Measurements from ENCODE around the gene EBPL. TPM values are rescaled to one million over a fixed set of nuclear protein-coding genes. Genes with fewer than 3 reads are reported as not detected.
"Not testable (repeated sequence)": the region's sequence is repeated elsewhere in the genome, so short reads cannot be mapped to it uniquely, and the experiment has no call there.

The EBPL gene
- total RNA-seq, 3 donors from 2014 or later: 33.6 to 36.8 (median 34.0) TPM

DNA sequence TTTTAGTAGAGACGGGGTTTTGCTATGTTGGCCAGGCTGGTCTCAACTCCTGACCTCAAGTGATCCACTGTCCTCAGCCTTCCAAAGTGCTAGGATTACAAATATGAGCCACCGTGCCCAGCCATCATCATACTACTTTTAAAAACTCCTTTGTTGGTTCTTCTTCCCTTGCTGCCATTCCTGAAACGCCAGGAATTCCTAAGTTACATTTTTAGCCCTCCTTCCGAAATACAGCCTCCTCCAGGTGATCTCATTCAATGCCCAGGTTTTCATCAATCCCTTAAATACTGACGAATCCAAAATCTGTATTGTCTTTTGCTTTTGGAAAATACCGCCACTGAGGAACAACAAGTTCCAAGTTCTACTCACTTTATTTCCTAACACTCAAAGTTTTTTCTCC lies 25.3 kb upstream of the EBPL start:
- intact Hi-C loops (cut with DNase I, micrococcal nuclease): no loop called here
- H3K9me3 ChIP-seq: peaks cover 14% of the 10 kb centered on the region
- no peaks in the 10 kb centered on the region for H3K36me3 ChIP-seq (ENCODE audit: low read depth)
- TF ChIP-seq, protein P1, sequence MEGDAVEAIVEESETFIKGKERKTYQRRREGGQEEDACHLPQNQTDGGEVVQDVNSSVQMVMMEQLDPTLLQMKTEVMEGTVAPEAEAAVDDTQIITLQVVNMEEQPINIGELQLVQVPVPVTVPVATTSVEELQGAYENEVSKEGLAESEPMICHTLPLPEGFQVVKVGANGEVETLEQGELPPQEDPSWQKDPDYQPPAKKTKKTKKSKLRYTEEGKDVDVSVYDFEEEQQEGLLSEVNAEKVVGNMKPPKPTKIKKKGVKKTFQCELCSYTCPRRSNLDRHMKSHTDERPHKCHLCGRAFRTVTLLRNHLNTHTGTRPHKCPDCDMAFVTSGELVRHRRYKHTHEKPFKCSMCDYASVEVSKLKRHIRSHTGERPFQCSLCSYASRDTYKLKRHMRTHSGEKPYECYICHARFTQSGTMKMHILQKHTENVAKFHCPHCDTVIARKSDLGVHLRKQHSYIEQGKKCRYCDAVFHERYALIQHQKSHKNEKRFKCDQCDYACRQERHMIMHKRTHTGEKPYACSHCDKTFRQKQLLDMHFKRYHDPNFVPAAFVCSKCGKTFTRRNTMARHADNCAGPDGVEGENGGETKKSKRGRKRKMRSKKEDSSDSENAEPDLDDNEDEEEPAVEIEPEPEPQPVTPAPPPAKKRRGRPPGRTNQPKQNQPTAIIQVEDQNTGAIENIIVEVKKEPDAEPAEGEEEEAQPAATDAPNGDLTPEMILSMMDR (IDR thresholded peaks at IDR 0.05): no peak
- DNase-seq (no peak), ATAC-seq (no peak)
- H3K4me3 ChIP-seq: no peak overlapping the region
- H3K4me1 ChIP-seq (ENCODE audit: low read depth): no peaks in the 10 kb centered on the region

DNA sequence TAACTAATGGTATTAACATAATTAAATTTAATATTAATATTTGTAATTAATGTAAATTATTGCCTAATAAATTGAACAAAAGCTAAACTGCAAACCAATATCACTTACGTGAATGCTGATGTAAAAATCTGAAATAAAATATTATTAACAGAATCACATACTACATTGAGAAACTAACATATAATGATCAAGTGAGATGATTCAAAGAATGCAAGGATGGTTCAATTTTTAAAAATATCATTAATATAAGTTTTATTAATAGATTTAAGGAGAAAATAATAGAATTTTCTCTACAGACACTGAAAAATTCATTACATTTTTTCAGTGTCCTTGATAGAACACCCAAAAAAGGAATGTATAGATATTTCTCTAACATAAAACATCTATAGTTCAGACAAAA lies 23.5 kb upstream of the EBPL start:
- DNase-seq: no peak
- no peaks in the 10 kb centered on the region for H3K4me1 ChIP-seq (ENCODE audit: low read depth)
- H3K36me3 ChIP-seq (ENCODE audit: low read depth): no peaks in the 10 kb centered on the region
- ATAC-seq: no peak
- H3K9me3 ChIP-seq: peaks cover 14% of the 10 kb centered on the region
- H3K4me3 ChIP-seq: no peak overlapping the region
- TF ChIP-seq, protein P1 (IDR thresholded peaks at IDR 0.05): no peak
- intact Hi-C loops (cut with DNase I, micrococcal nuclease): no loop called here

DNA sequence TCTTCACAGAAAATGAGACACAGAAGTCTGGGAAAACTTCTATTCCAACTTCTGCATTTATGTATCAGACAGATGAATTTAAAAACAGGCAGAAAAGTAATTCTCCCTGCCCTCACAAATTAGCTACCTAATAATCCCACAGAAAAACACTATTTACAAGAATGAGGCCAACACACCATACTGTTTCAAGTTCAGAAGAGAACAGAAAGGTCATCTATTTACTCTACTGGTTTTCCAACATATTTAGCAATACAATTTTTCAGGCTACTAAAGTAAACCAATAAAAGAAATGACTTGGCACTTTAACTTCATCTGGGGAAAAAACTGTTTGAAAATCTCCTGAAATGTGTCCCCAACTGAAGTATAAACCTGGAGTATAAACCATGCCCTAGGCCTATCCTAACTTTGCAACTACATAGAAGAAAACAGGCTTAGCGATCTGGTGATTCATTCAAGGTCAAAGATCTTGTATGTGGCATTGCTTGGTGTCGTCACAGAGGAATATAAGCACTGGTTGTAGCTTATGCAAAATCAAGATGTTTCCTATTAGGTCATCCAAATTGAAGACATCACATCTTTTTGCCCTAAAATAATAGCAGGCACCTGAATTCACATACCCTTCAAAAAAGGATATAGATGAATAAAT lies 20.1 kb upstream of the EBPL start:
- DNase-seq: no peak
- no peak overlapping the region for H3K4me3 ChIP-seq
- H3K9me3 ChIP-seq: peaks cover 14% of the 10 kb centered on the region
- intact Hi-C loops (cut with DNase I, micrococcal nuclease): no loop called here
- peak; percentile 85 for ATAC-seq
- TF ChIP-seq, protein P1 (IDR thresholded peaks at IDR 0.05): no peak
- H3K36me3 ChIP-seq (ENCODE audit: low read depth): no peaks in the 10 kb centered on the region
- no peaks in the 10 kb centered on the region for H3K4me1 ChIP-seq (ENCODE audit: low read depth)

DNA sequence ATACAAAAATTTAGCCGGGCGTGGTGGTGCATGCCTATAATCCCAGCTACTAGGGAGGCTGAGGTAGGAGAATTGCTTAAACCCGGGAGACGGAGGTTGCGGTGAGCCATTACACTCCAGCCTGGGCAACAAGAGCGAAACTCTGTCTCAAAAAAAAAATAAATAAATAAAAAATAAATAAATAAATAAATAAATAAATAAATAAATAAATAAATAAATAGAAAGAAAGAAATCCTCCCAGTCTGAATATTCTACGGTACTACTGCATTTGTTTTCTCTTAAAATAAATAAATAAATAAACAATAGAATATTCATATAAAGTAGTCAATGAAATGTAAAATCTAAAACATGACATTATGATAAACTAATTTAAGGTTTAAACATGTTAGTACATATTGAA lies 13.0 kb upstream of the EBPL start:
- H3K9me3 ChIP-seq; H3K4me3 ChIP-seq; ATAC-seq; H3K36me3 ChIP-seq (ENCODE audit: low read depth); DNase-seq; intact Hi-C loops (cut with DNase I, micrococcal nuclease); H3K4me1 ChIP-seq (ENCODE audit: low read depth): not testable (repeated sequence)

DNA sequence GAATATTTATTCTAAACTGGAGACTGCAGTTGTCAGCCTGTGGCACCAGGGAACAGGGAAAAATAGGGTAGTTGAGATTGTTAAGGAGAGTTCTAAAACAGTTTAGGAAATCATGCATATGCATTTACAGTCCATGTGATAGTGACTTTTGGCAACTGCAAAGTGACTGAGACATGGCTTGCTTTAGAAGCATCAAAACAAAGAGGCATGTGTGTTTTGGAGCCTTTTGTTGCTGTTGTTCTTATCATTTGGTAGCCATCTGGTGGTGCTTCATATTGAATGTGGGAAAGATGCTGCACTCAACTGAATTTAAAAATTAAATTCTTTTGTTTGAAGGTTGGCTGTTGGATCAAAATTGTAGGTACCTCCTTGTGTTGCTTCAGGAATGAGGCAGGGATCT lies 10.2 kb upstream of the EBPL start:
- intact Hi-C loops (cut with DNase I, micrococcal nuclease): no loop called here

DNA sequence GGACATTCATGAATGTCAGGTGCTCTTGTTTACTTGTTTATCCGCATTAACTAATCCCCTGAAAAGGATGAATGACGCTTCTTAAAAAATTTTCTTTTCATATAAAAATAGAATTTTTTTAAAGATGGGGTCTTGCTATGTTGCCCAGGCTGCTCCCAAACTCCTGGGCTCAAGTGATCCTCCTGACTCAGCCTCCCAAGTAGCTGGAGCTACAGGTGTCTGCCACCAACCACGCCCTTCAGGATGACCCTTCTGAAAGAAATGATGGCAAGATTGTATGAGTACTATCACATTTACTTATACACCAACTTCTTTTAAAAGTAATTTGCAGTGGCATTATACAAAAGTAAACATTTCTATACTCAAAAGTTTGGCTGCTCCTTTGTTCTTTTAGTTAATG lies 6.2 kb upstream of the EBPL start:
- Histone ChIP-seq H3K4me1 (ENCODE audit: low read depth) (peaks cover 4% of the 10 kb centered on the region), H3K4me3 (no peak overlapping the region), H3K9me3 (no peaks in the 10 kb centered on the region), H3K36me3 (ENCODE audit: low read depth) (no peaks in the 10 kb centered on the region)
- TF ChIP-seq, protein P1 (IDR thresholded peaks at IDR 0.05): no peak
- ATAC-seq (no peak), DNase-seq (no peak)
- intact Hi-C loops (cut with DNase I, micrococcal nuclease): loop anchor here in 1 of 2 donors (10.0 kb wide), 1 partner anchor 97 kb away; the partner anchor contains the start of gene KPNA3

More for the DNA sequence above, 10.2 kb upstream of the EBPL start:
- no peak for DNase-seq
- Histone ChIP-seq H3K4me3 (no peak overlapping the region), H3K4me1 (ENCODE audit: low read depth) (no peaks in the 10 kb centered on the region), H3K36me3 (ENCODE audit: low read depth) (no peaks in the 10 kb centered on the region), H3K9me3 (no peaks in the 10 kb centered on the region)
- no peak for ATAC-seq
- TF ChIP-seq, protein P1 (IDR thresholded peaks at IDR 0.05): no peak
